Measurements from ENCODE around the gene B3GNT7.

B3GNT7 gene

DNA sequence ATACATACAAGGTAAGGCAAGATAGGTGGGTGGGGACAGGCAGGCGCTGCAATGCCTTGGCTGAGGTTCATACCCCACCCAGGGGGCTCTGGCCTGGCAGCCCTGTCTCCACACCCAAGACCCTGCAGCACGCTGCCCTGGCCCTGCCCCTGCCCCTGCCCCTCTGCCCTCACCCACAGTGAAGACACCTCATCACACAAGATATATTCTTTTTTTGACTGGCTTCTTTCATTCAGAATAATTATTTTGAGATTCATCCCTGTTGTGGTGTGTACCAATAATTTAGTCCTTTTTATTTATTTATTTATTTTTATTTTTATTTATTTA lies 11.4 kb upstream of the B3GNT7 start:
- DNase-seq (ENCODE audit: low read depth in 2 of 2) = no peak

DNA sequence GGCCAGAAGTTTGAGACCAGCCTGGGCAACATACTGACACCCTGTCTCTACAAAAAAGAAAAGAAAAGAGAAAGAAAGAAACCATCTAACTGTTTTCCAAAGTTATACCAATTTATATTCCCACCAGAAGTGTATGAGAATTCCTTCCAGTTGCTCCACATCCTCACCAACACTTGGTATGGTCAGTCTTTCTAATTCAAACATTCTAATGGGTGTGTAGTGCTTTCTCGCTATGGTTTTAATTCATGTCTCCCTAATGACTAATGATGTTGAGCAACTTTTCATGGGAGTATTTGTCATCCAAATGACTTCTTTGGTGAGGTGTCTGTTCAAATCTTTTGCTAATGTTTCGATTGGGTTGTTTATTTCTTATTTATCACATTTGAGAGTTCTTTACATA lies 10.5 kb upstream of the B3GNT7 start:
- no peak for DNase-seq (ENCODE audit: low read depth in 2 of 2)

DNA sequence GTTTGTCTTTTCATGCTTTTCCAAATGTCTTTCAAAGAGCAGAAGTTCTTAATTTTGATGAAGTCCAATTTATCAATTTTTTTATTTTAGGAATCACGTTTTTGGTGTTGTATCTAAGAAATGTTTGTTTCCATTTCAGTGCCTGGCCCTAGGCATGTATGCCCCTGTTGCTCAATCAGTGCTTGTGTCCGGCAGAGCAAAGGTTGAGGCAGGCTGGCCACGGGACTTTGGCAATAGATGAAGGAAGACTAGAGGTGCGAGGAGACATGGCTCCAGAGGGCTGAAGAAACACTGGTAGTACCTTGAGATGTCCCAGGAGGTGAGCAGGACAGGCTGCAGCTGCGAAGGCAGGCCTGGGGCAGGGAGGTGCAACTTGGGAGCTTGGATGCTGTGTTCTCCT lies 10.1 kb upstream of the B3GNT7 start:
- DNase-seq (ENCODE audit: low read depth in 2 of 2) = no peak

DNA sequence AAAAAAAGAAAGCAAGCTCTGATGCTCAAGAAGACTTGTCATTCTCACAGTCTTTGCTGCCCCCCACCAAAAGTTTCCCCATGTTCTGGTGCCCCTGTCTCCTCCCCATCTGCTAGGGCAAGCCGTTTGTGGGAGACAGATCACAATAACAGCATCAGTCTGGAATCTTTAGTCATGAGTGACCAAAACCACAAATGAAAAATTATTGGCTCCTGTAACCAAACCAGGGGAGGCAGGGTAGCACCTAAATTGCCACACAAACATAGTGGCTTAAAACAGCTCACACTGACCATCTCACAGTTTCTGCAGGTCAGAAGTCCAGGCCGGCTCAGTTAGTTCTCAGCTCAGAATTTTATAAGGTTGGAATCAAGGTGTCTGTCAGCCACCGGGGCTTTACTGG lies 9.1 kb upstream of the B3GNT7 start:
- DNase-seq (ENCODE audit: low read depth in 2 of 2) = no peak

DNA sequence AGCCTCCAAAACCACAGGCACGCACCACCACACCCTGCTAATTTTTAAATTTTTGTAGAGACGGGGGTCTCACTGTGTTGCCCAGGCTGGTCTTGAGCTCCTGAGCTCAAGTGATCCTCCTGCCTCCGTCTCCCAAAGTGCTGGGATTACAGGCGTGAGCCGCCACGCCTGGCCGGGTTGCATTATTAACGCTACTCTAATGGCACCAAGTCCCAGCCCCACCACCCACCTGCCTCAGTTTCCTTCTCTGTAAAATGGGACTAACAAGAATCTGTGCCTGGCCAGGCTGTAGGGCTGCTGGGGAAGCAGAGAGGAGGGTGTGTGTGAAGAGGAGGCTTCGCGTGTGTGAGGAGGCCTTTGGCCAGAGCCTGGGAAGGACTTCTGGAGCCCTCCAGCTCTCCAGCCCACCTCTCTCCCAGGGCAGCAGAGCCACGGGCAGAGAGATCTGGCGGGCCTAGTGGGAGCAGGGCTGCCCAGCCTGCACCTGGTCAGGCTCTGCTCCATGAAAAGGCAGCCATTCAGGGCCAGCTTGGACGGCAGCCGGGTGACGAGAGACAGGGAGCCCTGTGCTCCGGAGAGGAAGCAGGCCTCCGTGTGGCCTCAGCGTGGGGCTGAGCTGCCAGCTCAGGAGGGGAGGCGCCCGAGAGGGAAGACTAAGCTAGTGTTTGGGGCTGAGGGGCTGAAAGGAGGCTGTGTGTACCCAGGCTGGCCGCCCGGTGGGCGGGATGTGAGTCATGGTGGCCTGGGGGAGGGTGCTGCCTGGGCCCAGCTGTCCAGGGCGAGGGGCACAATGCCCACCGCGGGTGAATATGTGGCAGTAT lies 7.4 kb upstream of the B3GNT7 start:
- no peak for DNase-seq (ENCODE audit: low read depth in 2 of 2)

DNA sequence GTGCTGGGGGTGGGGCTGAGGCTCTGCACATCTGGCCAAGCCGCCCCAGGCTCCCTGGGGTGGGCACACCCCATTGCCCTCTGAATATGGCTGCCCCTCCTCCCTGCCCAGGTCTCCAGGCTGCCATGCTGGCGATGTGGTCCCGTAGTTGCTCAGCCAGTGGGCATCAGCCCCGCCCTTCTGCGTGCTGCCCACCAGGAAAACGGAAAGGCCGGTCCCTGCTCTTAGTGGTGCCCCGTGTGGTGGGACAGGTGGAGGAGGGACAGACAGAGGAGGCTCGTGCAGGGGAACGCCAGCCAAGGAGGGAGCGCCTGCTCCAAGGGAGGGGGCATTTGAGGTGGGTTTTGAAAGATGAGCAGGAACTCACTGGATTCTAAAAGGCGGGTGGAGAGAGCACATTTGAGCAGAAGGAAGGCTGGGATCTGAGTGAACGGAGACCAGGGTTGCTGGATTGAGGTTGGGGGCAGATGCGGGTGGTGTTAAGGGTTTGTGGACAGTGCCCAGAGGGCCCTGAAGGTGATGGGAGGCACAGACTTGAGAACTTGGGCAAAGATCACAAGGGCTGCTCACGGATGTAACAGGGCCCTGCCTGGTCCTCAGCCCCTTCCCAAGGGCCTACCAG lies 6.7 kb upstream of the B3GNT7 start:
- no peak for DNase-seq (ENCODE audit: low read depth in 2 of 2)

DNA sequence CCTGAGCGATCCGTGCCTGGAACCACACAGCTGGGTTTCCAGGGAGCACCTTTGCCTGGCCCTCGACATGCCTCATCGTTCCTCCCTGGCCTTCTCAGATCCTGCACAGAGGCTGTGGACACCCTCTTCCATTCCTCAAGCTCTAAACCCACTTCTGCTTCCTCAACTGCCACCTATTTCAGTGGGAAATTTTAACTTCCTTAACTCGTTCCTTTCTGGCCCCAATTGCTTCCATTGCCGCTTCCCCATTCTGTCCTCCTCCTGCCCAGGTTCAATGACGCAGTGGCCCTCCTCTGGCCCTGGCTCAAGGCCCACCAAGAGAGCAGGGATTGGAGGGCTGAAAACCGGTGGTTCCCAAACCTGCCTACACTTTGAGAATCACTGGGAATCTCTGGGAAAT lies 4.8 kb upstream of the B3GNT7 start:
- DNase-seq (ENCODE audit: low read depth in 2 of 2) = no peak

DNA sequence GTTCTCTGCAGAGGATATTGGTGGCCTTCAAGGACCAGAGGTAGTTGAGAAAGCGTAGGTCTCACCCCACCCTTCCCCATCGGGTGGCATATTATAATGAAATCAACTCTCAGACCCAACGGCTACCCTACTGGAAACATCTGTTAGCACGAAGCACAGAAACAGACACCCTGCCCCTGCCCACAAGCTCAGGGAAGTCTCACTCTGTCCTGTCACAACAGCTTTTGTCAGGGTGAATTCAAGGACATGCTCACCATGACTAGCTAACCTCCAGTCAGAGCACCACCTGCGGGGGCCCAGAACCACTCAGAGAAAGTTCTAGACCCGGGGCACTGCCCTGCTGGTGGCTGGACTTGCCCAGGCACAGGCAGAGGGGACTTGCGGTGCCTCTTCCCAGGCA lies 3.5 kb upstream of the B3GNT7 start:
- no peak for DNase-seq (ENCODE audit: low read depth in 2 of 2)

DNA sequence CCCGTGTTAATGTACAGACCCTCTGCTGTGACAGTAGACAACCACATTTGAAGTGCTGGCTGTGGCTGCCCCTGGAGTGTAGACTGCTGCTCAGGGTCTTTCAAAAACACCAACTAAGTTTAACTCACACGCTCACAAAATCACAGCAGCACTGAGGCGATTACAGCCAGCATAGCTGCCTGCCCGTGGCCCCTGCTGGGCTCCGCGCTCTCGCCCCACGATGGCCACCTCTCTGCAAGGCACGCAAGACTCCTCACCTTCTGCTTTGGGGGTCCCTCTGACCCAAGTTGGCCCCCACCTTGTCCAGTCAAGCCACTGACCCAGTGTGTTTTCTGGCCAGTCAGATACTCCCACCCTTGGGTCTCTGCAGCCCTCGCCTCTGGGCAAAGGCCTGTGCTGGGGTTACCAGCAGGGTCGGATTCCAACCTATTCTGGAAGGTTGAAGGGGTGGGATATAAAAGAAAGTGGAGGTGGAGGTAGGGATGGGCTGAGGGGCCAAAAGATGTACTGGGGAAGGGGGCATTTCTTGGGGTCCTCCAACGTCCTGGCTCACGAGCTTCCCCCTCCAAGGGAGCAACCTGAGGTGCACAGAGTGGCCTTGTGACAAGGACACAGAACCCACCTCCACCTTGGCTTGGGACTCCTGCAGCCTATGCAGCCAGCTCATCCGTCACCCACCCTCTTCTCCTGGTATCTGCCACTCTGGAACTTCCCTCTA lies 2.9 kb upstream of the B3GNT7 start:
- DNase-seq (ENCODE audit: low read depth in 2 of 2) = no peak

DNA sequence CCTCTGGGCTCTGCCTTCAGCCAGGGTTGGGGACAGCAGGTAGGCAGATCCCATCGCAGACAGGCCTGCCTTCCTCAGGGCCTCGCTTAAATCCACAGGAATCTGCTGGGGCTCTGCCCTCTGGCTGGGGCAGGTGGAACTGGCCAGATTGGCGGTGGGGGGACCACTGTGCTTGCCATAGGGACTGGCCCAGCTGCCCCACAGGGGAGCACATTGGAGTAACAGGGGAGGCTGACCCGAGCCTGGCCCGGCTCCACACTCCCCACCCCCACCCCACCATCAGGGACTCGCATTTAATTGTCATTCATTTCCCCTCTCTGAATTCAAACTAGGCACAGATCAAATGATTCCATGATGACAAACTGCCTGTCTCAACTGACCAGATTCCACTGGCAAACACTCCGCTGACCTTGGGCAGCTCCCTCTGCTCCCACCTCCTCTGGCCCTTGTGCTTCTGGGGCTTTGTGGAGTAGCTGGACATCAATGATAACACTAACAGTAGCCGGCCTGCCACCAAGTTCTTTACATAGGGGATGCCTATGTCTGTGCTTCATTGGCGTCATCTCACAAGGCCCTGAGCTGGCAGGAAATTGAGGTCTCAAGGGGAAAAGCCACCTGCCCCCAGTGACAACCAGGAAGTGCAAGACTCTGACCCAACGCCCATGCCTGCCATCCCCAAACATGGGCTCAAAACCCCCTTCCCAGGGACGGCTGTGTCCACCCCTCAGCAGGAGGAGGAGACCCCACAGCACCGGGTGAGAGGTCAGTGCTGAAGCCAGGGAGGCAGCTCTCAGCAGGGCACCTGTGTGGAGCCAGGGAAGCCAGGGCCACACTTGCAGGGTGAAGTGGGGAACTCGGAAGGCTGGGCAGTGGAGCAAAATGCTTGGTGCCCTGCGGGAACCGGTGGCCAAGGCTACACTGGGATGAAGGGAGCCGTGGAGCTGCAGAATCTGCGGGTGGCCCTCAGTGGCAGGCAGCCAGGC lies 2.1 kb upstream of the B3GNT7 start:
- DNase-seq (ENCODE audit: low read depth in 2 of 2) = no peak

DNA sequence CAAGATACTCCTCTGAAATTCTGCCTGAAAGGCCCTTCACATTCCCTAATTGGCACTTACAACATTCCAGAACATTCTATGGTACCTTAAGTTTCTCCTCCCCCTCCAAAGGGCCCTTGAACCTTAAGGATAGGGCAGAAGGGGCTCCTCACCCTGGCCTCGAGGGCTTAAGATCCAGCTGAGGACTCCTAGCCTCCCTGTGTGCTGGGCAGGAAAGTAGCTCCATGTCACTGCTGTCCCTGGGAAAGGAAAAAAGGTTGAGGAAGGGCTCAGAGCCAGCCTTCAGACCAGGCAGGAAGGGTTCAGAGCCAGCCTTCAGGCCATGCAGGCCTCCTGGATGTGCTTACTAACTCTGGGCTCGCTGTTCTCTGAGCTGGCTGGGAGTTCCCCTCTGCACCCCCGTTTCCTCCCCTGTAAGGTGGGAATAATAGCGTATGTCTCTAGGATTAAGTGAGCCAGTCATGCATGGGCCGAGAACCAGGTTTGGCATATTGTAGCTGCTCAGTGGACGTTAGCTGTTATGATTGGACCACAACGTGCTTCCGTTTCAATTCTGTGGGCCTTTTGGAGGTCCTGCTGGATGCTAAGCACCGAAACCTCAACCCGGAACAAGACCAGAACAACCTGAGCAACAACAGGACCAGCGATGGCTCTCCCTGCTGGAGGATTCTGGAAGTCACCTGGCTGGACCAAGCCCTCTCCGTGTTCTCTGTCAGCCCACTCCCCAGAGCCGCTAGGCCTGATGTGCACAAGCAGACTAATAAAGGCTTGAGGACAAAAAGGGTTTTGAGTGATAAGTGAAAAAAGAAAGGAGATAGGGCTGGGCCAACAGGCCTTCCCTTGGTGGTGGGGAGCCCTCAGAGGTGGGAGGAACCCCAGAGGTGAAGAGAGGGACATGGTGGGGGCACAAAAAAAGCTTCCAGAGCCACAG lies 1.0 kb upstream of the B3GNT7 start:
- DNase-seq (ENCODE audit: low read depth in 2 of 2) = no peak

DNA sequence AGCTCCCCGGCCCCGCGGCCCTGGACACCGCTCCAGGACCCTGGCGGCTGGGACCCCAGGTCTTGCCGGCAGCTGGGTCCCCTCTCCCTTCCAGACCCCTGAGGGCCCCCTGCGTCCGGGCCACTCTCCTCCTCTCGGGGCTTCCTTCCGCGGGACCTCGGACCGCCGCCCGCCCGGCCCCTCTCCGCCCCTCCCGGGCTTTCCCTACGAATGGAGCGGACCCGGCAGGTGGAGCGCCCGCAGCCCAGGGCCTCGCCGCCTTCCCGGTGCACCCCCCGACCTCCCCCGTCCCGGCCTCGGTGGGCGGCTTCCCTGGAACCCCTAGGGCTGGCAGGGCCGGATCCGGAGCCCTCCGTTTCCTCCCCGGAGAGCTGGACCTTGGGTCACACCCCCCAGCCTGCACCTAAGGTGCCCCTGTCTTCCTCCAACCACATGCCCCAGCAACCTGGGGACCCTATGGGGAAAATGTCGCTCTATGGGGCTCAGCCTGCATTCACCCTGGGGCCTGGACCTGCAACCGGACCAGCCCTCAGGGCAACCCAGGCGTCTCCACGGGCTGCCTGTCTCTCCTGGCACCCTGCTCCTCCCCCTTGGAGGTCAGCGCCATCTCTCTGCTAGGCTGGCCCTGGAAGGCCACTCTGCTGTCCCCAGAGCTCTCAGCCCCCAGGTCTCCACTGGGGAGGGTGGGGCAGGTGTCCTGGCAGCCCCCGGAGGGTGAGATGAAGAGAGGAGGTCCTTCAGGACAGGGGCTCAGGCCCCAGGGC lies 730 bp downstream of the B3GNT7 start:
- no peak for DNase-seq (ENCODE audit: low read depth in 2 of 2)

DNA sequence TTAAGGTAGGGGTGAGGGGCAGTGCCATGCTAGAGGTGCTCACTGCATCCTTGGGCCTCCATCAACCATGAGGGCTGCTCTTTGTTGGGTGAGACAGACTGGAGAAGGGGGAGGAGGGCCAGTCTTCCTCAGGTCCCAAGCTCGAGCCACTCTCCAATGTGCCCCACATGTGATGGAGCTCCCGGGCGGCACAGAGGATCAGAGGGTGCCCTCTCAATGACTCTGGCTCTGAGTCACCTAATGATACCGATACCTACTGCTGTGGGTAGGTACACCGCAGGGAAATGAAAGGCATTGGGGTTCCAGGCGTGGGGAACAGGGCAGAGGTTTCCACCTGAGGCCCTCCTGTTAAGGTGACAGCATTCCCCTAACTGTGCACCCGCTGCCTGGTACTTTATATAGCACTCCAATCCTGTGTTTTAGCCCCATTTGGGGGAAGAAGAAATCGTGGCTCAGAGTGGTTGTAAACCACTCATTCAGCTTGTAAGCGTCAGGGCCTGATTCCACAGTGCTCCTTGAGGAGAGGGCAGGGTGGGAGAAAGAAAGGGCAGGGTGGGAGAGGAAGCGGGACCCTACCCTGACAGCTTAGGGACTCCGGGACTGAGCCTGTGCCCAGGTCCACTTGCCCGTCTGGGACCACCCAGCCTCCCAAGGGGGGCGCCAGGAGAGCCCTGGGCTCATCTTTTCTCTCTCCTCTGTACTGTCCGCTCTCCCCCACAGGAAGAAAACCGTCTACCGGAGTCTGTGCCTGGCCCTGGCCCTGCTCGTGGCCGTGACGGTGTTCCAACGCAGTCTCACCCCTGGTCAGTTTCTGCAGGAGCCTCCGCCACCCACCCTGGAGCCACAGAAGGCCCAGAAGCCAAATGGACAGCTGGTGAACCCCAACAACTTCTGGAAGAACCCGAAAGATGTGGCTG lies 1.8 kb downstream of the B3GNT7 start:
- no peak for DNase-seq (ENCODE audit: low read depth in 2 of 2)

DNA sequence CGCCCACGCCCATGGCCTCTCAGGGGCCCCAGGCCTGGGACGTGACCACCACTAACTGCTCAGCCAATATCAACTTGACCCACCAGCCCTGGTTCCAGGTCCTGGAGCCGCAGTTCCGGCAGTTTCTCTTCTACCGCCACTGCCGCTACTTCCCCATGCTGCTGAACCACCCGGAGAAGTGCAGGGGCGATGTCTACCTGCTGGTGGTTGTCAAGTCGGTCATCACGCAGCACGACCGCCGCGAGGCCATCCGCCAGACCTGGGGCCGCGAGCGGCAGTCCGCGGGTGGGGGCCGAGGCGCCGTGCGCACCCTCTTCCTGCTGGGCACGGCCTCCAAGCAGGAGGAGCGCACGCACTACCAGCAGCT lies 2.4 kb downstream of the B3GNT7 start:
- no peak for DNase-seq (ENCODE audit: low read depth in 2 of 2)

DNA sequence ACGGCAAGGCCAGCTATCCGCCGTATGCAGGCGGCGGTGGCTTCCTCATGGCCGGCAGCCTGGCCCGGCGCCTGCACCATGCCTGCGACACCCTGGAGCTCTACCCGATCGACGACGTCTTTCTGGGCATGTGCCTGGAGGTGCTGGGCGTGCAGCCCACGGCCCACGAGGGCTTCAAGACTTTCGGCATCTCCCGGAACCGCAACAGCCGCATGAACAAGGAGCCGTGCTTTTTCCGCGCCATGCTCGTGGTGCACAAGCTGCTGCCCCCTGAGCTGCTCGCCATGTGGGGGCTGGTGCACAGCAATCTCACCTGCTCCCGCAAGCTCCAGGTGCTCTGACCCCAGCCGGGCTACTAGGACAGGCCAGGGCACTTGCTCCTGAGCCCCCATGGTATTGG lies 3.1 kb downstream of the B3GNT7 start:
- DNase-seq (ENCODE audit: low read depth in 2 of 2) = no peak

DNA sequence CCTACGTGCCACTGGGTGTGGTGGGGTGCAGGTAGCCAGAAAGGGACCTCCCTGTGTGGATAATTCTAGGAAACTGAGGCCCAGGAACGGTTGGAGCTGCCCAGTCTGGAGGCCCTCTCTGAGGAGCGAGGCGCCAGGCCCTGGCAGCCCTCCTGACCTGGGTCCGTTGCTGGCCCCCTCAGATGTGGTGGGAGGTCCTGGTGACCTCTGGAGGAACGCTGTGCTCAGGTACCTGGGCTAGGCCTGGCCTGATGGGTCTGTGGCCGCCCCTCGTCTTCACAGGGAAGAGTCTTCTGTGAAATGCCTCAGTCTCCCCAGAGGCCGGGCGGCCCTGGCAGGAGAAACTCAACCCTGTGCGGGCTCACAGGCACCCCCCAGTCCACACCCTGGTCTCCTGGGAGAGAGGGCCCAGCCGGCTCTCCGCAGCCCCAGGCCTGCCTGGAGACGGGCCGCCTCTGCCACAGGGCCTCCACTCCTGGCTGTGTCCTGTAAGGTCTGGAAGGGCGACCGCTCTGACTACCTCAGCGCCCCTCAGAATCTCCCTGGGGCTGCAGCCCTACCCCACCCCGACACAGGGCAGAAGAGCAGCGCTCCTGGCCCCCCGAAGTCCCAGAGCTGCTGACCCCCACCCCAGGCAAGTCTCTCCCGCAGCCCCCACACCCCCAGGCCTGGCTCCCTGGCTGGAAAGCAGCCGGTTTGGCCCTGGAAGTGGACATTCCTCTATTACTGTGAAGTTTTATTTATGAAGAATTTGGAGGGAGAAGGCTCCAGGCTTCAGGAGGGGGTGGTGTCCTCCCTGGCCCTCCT lies 3.7 kb downstream of the B3GNT7 start:
- DNase-seq (ENCODE audit: low read depth in 2 of 2) = no peak

DNA sequence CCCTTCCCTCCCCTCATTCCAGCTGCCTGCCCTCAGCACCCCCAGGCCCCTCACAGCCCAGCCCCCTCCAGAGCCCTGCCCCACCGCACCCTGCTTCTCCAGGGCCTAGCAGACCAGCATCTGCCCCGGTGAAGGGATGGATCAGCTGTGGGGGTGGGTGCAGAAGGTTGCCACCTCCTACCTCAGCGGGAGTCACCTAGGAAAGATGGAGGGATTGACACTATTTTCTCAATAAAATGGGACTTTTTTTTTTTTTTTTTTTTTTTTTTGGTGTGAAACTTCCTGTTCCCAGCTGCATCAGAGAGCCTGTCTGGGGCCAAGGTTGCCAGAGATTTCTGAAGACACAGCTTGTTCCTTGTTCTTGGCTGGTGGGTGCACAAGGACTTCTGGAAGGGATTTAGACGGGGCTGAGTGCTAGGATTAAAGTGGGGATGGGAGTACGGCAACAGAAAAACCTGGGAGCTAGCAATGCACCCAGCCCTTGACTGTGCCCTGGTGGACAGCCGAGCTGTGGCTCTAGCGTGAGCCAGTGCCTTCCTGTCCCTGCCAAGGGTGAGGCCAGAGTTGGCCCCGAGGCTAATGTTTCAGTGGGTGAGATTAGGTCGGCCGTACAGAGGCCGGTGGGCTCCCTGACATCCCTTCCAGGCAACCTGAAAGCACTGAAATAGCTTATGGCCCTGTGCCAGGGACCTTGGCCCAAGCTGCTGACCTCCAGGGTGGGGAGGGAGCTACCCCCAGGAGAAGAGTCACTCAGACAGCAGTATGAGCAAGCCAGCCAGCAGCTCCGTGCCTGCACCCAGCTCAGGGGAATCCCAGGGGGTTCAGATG lies 4.6 kb downstream of the B3GNT7 start:
- DNase-seq (ENCODE audit: low read depth in 2 of 2) = no peak

Data from stimulated activated CD4-positive, alpha-beta T cell treated with anti-CD3 and anti-CD28 coated beads, Interleukin-1b, Interleukin-23, amount 100 ng/mL, for 1 hour (primary cell).